ENCODE data around the gene OLFM4.

OLFM4 gene

DNA sequence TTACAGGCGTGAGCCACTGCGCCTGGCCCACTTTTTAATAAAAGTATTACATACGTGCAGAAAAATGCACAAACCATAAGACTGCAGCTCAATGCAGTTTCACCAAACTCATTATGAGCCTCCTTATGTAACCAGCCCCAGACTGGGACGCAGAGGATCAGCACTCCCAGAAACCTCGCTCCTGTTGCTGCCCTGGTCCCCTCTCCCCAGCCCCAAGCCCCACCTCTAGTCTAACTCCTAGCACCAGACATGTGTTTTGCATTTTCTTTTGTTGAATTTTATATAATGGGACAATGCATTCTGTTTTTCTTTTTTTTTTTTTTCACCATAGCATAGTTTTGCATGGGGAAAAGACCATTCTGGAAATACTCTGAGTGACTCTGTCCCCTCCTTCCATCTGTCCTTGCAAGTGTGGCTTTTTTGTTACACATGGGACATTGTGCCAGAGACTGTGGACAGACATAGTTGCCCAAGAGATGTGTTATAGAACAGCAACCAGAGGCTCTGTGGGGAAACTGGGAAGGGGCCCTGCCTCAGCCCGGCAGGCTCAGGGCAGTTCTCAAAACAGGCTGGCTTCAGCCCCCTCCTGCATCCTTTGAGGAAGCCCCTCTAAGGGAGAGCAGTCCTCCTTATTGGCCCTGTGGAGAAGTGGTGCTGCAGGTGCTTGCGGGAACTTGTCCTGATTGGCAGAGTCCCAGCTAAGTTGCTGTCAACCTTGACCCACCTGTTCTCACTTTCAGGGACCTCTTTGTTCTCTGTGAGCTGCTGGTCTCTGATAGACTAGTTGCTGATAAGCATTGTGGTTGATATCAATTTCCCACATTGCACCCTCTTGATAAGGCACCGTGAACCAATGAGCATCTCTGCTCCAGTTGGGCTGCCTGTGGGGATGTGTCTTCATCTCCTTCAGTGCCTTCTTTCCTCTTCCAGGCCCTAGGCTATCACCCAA, 13.8 kb upstream of the OLFM4 start:
- no peak for DNase-seq

GRCh38 chr13:53015971-53016370, 12.6 kb upstream of the OLFM4 start:
- DNase-seq = no peak

DNA sequence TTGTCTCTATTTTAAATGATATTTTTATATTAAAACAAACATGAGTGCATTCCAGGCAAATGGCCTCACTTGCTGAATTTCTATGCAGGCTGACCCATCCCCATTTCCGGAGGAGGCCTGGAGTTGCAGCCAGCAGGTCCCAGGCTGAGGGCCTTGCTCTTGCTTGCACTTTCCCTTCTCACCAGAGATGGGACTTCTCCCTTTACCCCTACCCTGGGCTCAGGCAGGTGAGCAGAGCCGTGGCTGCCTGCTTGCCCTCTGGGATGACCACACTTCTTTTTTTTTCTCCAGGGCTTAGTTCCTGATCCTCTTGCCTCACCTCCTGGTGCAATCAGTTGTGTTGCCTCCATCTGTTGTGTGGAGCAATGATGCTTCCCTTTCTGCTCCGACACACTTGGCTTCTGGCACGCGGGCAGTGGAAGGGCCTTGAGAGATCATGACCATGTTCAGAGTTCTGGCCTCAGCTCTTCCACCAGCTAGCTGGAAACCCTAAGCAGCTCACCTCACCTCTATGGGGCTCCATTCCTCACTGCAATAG, 11.1 kb upstream of the OLFM4 start:
- no peak for DNase-seq

DNA sequence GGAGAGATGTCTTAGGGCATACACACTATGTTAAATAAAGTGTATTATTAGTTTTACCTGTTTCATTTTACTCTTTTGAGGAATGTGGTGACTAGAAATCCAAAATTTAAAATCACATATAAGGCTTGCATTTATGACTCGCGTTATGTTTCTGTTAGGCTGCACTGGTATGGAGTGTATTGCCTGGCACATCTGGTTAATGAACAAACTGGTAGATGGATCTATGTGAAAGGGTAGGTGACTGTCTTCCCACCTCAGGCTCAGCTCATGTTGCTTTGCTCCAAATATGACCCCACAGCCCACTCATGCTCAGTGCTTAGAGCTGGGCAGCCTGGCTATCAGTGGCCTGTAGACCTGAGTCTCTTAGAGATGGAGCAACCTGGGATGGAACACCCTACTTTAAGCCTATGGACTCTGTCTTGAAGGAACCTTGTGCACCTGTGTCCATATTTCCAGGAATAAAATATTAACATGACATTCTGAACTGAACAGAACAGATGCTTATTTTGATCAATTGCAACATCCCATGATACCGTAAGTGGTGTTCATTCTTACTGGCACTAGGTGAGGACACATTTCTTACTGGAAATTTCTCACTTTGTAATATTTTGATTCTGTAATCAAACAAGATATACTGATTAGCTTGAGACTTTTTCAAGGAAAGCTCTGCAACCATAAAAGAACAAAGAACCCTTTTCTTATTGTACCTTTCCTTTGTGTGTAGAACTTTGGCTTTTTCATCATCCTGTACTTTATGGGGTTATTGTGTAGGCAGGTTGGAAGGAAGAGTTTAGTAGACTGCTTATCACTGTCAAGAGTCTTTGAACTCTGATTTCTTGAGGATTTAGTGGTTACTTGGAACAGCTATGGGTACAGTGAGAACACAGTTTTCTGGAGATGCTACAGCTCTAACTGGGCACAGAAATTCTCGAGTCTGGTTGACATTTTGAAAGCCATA, 9.6 kb upstream of the OLFM4 start:
- DNase-seq = no peak

- no peak for DNase-seq
These were observed 7.8 kb upstream of the OLFM4 start for GRCh38 chr13:53020764-53021335.

DNA sequence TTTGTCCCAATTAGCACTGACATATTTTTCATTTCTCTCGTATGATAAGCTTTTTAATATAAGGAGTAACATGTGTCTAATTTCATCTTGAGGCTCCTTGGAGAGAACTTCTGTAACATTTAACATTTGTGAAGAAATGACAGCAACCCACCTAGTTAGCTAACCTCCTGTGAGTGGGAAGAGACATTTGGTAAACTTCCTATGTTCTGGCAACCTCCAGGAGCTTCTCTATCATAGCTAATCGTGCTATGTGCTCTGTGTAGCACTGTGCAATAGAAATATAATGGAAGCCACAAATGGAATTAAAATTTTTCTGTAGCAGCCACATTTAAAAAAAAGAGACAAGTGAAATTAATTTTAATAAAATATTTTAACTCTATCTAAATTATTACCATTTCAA, 5.4 kb upstream of the OLFM4 start:
- no peak for DNase-seq

- DNase-seq = no peak
These were observed 550 bp upstream of the OLFM4 start for GRCh38 chr13:53028063-53028462.

DNA sequence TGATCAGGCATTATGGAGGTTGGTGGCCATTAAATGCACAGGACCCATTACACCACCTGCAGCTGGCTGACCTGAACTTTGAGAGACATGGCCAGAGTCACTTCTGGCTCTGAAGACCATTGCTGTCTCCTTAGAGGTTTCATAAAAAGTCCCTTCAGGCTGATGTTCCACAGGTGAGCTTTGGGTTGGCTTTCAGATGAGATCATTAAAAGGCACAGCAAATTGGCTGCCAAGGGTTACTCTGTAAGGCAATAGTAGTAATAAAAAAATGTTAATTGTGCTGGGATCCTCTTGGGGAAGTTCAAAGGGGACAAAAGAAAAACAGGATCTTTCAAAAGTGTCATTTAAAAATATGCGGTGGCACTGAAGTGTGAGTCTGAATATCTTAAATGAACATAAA, 4.2 kb downstream of the OLFM4 start:
- no peak for DNase-seq

- no peak for DNase-seq
These were observed 10.4 kb downstream of the OLFM4 start for GRCh38 chr13:53038993-53039392.

DNA sequence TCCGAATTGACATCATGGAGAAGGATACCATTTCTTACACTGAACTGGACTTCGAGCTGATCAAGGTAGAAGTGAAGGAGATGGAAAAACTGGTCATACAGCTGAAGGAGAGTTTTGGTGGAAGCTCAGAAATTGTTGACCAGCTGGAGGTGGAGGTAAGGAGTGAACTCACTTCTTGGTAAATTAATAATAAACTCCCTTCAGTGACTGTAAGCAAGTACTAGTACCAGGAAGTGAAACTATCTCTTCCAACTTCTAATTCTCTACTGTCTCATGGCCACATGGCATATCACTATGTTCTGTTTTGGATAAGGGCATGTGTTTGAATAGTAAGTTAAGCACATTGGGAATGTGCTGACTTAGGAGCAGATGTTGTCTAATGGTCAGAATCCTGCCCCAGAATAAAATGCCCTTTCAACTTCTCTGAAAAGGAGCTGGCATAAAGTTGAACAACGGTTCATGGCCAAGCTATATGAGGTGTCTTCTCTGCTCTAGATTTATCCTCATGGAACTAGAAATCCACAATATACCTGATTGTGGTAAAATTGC, 13.4 kb downstream of the OLFM4 start:
- no peak for DNase-seq

- no peak for DNase-seq
These were observed 14.3 kb downstream of the OLFM4 start for GRCh38 chr13:53042877-53043276.

DNA sequence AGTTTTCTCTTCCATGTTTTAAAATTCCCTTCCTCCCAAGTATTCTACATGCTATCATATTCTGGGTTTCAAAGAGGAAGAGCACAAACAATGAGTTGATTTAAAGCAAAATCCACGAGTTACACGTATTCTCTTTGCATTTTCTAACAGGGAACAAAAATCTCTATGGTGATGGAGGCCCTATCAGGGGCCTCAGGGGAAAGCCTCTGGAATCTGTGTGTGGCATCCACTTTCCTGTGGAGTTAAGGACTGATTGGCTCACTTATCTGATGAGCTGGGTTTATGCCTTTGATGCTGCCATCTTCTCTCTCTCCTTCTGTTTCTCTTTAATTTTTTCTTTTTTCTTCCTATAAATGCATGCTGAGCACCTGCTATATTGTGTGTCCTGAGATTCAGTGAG, 14.8 kb downstream of the OLFM4 start:
- no peak for DNase-seq

DNA sequence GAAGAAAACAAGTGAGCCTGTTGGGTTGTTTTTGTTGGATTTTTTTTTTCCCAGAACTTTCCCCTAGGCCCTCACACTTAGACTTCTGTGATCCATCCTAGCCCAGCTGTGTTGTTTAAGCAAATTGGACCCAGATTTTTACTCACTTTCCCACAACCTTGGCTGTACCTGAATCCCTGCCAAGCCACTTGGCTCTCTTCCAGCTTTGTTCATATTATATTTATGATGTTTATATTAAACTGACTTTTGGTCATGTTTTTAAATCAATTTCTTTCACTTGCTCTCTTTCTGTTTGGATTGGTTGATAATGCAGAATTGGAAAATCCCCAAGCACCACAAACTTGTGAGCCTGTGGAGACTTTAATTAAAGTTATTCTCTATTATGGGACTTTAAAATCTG, 16.6 kb downstream of the OLFM4 start:
- no peak for DNase-seq

- no peak for DNase-seq
These were observed 20.3 kb downstream of the OLFM4 start for GRCh38 chr13:53048880-53049279.

DNA sequence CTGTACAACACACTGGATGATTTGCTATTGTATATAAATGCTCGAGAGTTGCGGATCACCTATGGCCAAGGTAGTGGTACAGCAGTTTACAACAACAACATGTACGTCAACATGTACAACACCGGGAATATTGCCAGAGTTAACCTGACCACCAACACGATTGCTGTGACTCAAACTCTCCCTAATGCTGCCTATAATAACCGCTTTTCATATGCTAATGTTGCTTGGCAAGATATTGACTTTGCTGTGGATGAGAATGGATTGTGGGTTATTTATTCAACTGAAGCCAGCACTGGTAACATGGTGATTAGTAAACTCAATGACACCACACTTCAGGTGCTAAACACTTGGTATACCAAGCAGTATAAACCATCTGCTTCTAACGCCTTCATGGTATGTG, 21.5 kb downstream of the OLFM4 start:
- DNase-seq = no peak

GRCh38 chr13:53052675-53053074, 24.1 kb downstream of the OLFM4 start:
- DNase-seq = no peak

DNA sequence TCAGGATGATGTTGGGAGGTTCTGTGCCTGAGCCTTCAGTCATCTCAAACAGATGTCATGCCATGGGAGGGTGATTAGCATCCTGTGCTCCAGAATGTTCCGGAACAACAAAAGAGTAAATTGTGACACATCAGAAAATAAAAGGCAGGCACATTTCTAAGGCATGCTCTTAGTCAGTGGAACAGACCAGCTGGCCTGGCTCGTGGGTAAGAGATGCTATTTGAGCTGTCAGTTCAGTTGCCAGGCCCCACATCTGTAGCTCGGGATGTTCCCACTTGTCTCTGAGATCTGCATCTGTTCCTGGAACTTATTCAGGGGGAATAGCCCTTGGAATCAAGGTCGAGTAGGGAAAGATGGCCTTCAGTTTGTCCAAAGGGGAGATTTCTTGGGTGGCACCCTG, 26.0 kb downstream of the OLFM4 start:
- no peak for DNase-seq

DNA sequence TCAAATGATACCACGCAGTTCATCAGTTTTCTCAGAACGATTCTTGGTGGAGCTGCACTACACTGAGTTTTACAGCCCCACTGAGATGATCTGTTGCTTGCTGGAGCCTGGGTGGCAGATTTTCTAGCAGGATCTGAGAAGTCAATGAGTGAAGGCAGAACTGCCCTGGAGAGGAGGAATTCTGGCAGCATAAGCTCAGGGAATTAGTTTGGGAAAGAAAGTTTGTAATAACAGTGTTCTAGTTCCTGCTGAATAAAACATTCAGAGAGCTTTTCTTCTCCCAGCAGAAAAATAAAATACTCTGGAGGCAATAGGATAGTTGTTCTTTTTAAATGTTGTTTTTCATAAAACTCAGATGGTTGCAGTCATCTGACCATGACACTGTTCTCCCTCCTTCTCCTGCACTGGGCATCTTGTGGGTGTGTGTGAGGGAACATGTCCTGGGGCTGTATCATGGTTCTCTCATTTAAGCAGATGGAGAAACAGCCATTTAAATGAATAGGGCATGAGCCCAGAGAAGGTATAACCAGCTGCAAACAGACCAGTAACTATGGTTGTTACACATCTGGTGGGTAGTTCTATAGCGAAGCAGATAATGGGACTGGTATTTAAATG, 29.6 kb downstream of the OLFM4 start:
- no peak for DNase-seq

DNA sequence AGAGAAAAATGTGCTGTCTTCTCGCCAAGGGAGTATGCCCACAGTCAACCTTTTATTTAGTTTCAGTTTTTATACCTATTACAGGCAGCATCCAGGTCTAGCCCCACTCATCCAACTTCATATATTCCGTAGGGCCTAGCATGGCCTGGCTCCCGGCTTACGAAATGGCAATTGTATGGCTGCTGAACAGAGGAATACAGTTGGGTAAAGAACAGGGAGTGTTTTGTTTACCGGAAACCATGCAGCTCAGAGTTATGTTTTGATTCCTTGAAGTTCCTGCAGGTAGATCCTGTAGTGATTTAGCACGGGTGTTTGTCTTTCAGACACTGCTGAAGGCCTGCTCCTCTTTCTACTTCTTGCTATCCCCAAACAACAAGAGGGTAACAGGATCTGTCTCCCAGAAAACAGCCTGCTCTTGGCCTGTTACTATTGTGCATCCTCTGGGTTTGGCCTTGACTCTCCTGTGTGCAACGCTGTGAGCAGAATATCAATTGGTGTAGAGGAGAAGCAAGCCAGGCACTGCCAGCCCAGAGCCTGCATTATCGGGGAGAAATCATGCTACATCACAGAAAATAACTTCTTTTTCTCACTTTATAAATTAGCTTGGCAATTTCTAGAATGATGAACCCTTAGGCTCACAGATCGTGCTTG, 32.4 kb downstream of the OLFM4 start:
- DNase-seq = no peak

DNA sequence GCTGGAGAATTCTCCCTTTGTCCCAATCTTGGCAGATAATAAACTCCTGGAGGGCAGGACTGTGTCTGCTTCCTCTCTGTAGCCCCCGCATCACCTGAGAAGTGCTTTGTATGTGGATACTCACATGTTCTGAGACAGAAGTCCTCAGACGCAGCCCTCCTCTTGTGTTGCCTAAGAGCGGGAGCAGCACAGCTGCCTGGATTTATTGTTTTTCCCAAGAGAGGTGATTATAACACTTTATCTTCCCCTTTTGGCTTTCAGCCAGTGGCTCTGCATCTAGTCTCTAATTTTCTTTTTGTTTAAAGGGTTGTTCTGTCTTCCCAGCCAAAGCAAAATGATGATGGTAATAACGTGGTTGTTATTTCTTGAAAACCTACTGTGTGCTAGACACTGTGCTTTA, 36.1 kb downstream of the OLFM4 start:
- no peak for DNase-seq

DNA sequence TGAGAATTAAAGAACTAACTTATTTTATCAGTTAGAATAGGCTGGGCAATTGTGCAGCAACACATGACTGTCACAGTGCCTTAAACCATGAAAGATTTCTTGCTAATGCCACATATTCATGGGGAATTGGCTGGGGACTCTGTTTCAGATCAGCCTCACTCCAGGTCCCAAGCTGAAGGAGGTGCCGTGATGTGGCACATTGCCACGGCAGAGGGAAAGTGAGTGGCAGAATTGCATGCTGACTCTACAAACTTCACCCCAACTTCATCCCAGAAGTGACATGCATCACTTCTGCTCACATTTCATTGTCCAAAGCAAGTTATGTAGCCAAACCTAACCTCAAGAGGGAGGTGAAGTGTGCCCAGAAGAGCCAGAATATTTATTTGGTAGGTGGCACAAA, 37.8 kb downstream of the OLFM4 start:
- no peak for DNase-seq
